Naive thymus-derived CD4-positive, alpha-beta T cell (primary cell): ENCODE data around the gene NSL1. TPM values are rescaled to one million over a fixed set of nuclear protein-coding genes. Genes with fewer than 3 reads are reported as not detected.
"Not testable (repeated sequence)": the region's sequence is repeated elsewhere in the genome, so short reads cannot be mapped to it uniquely, and the experiment has no call there.

Source experiments
- ATAC-seq: fragments of 150-1000 bp; cut with Tn5 transposase; 2 replicates; pipeline ENCODE4 v1.10.0; 2021; ENCODE audit warnings: mild to moderate bottlenecking, moderate library complexity
- CTCF ChIA-PET: fragments of 350-600 bp; sonication (Branson Sonifier 250); formaldehyde crosslinking; loops from one replicate; lab custom pipeline; 2021; ENCODE audit warnings: antibody characterized with exemption; lab: Charles Lee
- POLR2A ChIA-PET: fragments of 350-600 bp; sonication (Branson Sonifier 250); formaldehyde crosslinking; loops from one replicate; lab custom pipeline; 2021; ENCODE audit warnings: antibody characterized with exemption, inconsistent platforms; lab: Charles Lee
- DNase-seq, 9 donors: peaks; one replicate each; pipeline versions ENCODE4 v3.0.0 to v3.0.0-alpha.2; 2020 to 2022; ENCODE audit warnings: mixed read lengths in 1 of 9
- H3K27ac ChIP-seq: one replicate; pipeline ENCODE4 v1.7.0; 2013; ENCODE audit warnings: mild to moderate bottlenecking, low read depth, low read length, moderate library complexity
- H3K27me3 ChIP-seq, 2 donors: one replicate each; pipeline ENCODE4 v1.7.0; 2013; ENCODE audit warnings: low read length in 2 of 2, mild to moderate bottlenecking in 2 of 2, moderate library complexity in 2 of 2; ENCODE audit not compliant: control insufficient read depth in 2 of 2, insufficient read depth in 2 of 2
- H3K36me3 ChIP-seq, 3 experiments: 1 replicate in 2 of 3; 2 replicates in 1 of 3; pipeline ENCODE4 v1.7.0; 2013; ENCODE audit warnings: low read length in 3 of 3, mild to moderate bottlenecking in 3 of 3, moderate library complexity in 1 of 3; ENCODE audit not compliant: insufficient read depth in 3 of 3, control insufficient read depth in 2 of 3
- H3K4me1 ChIP-seq, 2 donors: one replicate each; pipeline ENCODE4 v1.7.0; 2013; ENCODE audit warnings: low read length in 2 of 2, mild to moderate bottlenecking in 2 of 2, moderate library complexity in 1 of 2; ENCODE audit not compliant: control insufficient read depth in 2 of 2, insufficient read depth in 2 of 2
- H3K4me3 ChIP-seq: 2 replicates; pipeline ENCODE4 v1.7.0; 2013; ENCODE audit warnings: mild to moderate bottlenecking, low read length
- H3K9me3 ChIP-seq, 3 experiments: 1 replicate in 2 of 3; 2 replicates in 1 of 3; pipeline ENCODE4 v1.7.0; 2013; ENCODE audit warnings: low read length in 3 of 3; ENCODE audit not compliant: control insufficient read depth in 2 of 3
- H3K27ac Mint-ChIP-seq, 9 donors: one replicate each; pipeline ENCODE4 v1.8.0; 2020 to 2022; ENCODE audit warnings: mixed read lengths in 9 of 9, mild to moderate bottlenecking in 8 of 9, moderate library complexity in 5 of 9, inconsistent platforms in 2 of 9
- H3K27me3 Mint-ChIP-seq, 5 donors: one replicate each; pipeline ENCODE4 v1.8.0; 2021 to 2022; ENCODE audit warnings: mixed read lengths in 5 of 5, mild to moderate bottlenecking in 1 of 5
- H3K36me3 Mint-ChIP-seq, 5 donors: one replicate each; pipeline ENCODE4 v1.8.0; 2020 to 2022; ENCODE audit warnings: mixed read lengths in 5 of 5, mild to moderate bottlenecking in 3 of 5, inconsistent platforms in 1 of 5
- H3K4me1 Mint-ChIP-seq, 7 donors: one replicate each; pipeline ENCODE4 v1.8.0; 2020 to 2022; ENCODE audit warnings: mixed read lengths in 7 of 7, mild to moderate bottlenecking in 3 of 7, inconsistent platforms in 1 of 7
- H3K4me3 Mint-ChIP-seq, 10 donors: one replicate each; pipeline ENCODE4 v1.8.0; 2020 to 2022; ENCODE audit warnings: mild to moderate bottlenecking in 10 of 10, mixed read lengths in 10 of 10, moderate library complexity in 6 of 10, inconsistent platforms in 2 of 10
- H3K9me3 Mint-ChIP-seq, 11 donors: one replicate each; pipeline ENCODE4 v1.8.0; 2020 to 2022; ENCODE audit warnings: mixed read lengths in 11 of 11, mild to moderate bottlenecking in 4 of 11, inconsistent platforms in 1 of 11, moderate library complexity in 1 of 11
- intact Hi-C, 2 donors: fragments of 100-400 bp; cut with micrococcal nuclease; formaldehyde crosslinking; loops; one replicate each; pipeline ENCODE4 v1.15.1; 2023
- polyA plus RNA-seq, 2 donors: library from polyadenylated mRNA; unstranded; fragments of 300-500 nt; fragmentation: Illumina TruSeq; gene quantifications; one replicate each; pipeline ENCODE4 v1.2.3, GENCODE V29; 2021
- total RNA-seq, 6 experiments: library from RNA in 5 of 6; stranded (reverse) in 5 of 6; gene quantifications; 1 replicate in 5 of 6; 2 replicates in 1 of 6; pipeline ENCODE4 v1.2.3 and lab custom pipeline; 2021 to 2026

NSL1 gene, protein sequence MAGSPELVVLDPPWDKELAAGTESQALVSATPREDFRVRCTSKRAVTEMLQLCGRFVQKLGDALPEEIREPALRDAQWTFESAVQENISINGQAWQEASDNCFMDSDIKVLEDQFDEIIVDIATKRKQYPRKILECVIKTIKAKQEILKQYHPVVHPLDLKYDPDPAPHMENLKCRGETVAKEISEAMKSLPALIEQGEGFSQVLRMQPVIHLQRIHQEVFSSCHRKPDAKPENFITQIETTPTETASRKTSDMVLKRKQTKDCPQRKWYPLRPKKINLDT
- 10 to 100 TPM; 22.3 to 42.3 (median 37.7) TPM for total RNA-seq
- polyA plus RNA-seq = 10 to 100 TPM; 77.4 to 79.3 TPM
- 26.8 reads per million, percentile 57 among the genes with 10 or more reads in this experiment for total RNA-seq (lab: John Stamatoyannopoulos, UW)

DNA sequence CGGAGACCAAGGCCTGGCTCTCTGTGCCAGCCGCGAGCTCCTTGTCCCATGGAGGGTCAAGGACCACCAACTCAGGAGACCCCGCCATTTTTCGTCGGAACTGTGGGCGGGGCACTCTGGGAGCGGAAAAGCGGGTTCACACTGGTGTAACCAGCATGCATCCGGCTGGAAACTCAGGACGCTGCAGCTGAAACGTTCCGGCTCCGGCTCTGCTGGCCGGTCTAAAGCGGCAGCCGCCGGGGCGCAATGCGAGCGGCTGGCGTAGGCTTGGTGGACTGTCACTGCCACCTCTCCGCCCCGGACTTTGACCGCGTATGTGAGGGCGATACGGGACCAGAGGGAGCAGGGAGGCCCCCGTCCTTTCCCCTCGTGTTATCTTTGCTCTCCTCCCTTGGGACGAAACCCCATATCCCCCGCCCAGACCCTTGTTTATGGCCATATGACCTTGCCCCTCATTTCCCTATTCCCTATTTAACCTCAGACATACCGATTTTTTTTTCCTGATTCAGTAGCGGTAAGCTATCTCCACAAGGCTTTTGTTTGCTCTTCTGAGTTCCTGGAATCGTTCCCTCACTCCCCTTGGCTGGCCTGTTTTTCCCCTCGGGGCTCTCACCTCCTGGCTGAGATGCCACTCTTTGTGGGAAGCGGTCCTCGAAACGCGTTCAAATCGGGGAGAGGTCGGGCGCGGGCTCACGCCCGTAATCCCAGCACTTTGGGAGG lies at the start of gene NSL1, which contains the start of gene TATDN3:
Gene NSL1, minus strand, starts transcription at position 102 of the 720 bp plus-strand sequence. Its CDS starts 14 bp downstream, at position 88.
Gene TATDN3, plus strand, starts transcription at position 219 of the 720 bp plus-strand sequence. Its CDS starts 28 bp downstream, at position 247.
- H3K27me3 Mint-ChIP-seq = no peaks in the 10 kb centered on the region
- Histone ChIP-seq H3K4me3 (peak within 1 kb of the TSS; percentile 100), H3K36me3 (peaks cover 0 to 14% (median 0%) of the 10 kb centered on the region in 3 experiments), H3K9me3 (no peaks in the 10 kb centered on the region), H3K27ac (peak within 1 kb of the TSS; percentile 83), H3K27me3 (no peaks in the 10 kb centered on the region), H3K4me1 (peaks cover 17 to 19% of the 10 kb centered on the region in 2 donors)
- DNase-seq (peak; percentile 82 to 99 (median 92)), ATAC-seq (peak; percentile 98)
- ChIA-PET POLR2A (interaction anchor here (0.6 to 1.8 kb wide), 18 partner anchors 8 to 506 kb away, joined by 3 to 8 read pairs (median 4); no protein-coding TSS in a partner anchor), CTCF (interaction anchor here (0.9 to 1.2 kb wide), 2 partner anchors 50 to 204 kb away, joined by 3 read pairs; no protein-coding TSS in a partner anchor)
- H3K36me3 Mint-ChIP-seq = peaks cover 0 to 15% (median 8%) of the 10 kb centered on the region in 5 donors
- peak within 1 kb of the TSS; percentile 87 to 99 (median 96) for H3K27ac Mint-ChIP-seq
- peaks cover 0 to 7% (median 0%) of the 10 kb centered on the region in 11 donors for H3K9me3 Mint-ChIP-seq
- H3K4me1 Mint-ChIP-seq = peaks cover 27 to 58% (median 43%) of the 10 kb centered on the region in 7 donors
- intact Hi-C loops = loop anchor here (1.0 to 5.0 kb wide), 13 partner anchors 41 to 1215 kb away; partner anchors contain the start of genes ANGEL2 (in 2 of the 2), DTL (in 2 of the 2), FLVCR1 (in 2 of the 2) and INTS7 (in 2 of the 2)
- H3K4me3 Mint-ChIP-seq = peak within 1 kb of the TSS; percentile 86 to 98 (median 95)

DNA sequence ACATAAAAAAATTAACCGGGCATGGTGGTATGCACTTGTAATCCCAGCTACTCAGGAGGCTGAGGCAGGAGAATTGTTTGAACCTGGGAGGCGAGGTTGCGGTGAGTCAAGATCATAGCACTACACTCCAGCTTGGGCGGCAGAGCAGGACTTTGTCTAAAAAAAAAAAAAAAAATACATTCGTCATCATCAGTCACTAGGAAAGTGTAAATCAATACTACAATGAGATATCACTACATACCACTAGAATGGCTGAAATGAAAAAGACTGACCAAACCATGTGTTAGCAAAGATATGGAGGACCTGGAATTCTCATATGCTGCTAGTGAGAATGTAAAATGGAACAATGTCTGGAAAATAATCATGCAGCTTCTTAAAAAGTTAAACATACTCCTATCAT lies 46.6 kb upstream of the NSL1 start:
- Histone ChIP-seq H3K4me1 (no peaks in the 10 kb centered on the region), H3K4me3 (no peak overlapping the region), H3K36me3 (no peaks in the 10 kb centered on the region), H3K27me3 (no peaks in the 10 kb centered on the region), H3K9me3 (no peaks in the 10 kb centered on the region), H3K27ac (no peak overlapping the region)
- ATAC-seq (no peak), DNase-seq (no peak)
- intact Hi-C loops = no loop called here
- Mint-ChIP-seq H3K27me3 (no peaks in the 10 kb centered on the region), H3K4me1 (peaks cover 0 to 2% (median 0%) of the 10 kb centered on the region in 7 donors), H3K36me3 (no peaks in the 10 kb centered on the region), H3K9me3 (peaks cover 0 to 1% (median 0%) of the 10 kb centered on the region in 11 donors), H3K4me3 (no peak overlapping the region), H3K27ac (no peak overlapping the region)
- POLR2A ChIA-PET = no interaction called here
- CTCF ChIA-PET = no interaction called here

DNA sequence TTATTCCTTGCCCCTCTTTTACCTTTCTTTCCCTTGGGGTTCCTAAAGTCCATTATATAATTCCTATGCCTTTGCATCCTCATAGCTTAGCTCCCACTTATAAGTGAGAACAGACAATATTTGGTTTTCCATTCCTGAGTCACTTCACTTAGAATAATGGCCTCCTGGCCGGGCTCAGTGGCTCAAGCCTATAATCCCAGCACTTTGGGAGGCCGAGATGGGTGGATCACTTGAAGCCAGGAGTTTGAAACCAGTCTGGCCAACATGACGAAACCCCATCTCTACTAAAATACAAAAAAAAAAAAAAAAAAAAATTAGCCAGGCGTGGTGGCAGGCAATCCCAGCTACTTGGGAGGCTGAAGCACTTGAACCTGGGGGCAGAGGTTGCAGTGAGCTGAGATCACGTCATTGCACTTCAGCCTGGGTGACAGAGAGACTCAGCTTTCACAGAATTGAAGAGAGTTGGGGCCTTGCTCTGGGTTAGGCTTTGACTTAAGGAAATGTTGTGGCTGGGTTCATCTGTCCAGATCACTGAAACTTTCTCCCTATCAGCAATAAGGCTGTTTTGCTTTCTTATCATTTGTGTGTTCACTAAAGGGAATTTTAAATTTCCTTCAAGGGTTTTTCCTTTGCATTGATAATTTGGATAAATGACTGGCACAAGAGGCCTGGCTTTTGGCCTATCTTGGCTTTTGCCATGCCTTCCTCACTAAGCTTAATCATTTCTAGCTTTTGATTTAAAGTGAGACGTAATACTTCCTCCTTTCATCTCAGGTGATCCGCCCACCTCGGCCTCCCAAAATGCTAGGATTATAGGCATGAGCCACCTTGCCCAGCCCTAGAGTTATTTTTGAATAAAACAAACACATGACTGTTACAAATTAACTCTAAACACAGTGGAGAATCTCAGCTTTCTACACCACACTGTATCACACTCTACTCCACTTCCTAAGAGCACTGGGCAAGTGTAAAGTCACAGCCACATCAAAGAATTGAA lies 41.9 kb upstream of the NSL1 start:
- intact Hi-C loops, H3K4me3 Mint-ChIP-seq, POLR2A ChIA-PET, H3K27ac Mint-ChIP-seq, H3K4me1 ChIP-seq, H3K4me1 Mint-ChIP-seq, H3K36me3 ChIP-seq, H3K9me3 Mint-ChIP-seq, H3K36me3 Mint-ChIP-seq, DNase-seq, ATAC-seq, H3K9me3 ChIP-seq, H3K4me3 ChIP-seq, H3K27me3 Mint-ChIP-seq, H3K27me3 ChIP-seq, H3K27ac ChIP-seq: not testable (repeated sequence)
- CTCF ChIA-PET = interaction anchor here (0.7 kb wide), 1 partner anchor 199 kb away, joined by 3 read pairs; no protein-coding TSS in a partner anchor

DNA sequence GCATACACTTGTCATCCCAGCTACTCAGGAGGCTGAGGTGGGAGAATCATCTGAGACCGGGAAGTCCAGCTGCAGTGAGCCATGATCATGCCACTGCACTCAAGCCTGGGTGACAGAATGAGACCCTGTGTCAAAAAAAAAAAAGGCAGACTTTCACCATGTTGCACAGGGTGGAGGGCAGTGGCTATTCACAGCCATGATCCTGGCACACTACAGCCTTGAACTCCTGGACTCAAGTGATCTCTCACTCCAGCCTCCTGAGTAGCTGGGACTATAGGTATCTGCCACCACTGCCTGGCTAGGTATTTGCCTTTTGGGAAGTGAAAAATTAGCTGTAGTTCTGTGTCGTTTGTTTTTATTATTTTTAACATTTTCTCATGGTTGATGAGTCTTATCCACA lies 36.8 kb upstream of the NSL1 start:
- H3K36me3 Mint-ChIP-seq = peaks cover 6 to 22% (median 14%) of the 10 kb centered on the region in 5 donors
- Histone ChIP-seq H3K4me3 (no peak overlapping the region), H3K4me1 (no peaks in the 10 kb centered on the region), H3K36me3 (no peaks in the 10 kb centered on the region), H3K27ac (no peak overlapping the region), H3K9me3 (peaks cover 0 to 15% (median 0%) of the 10 kb centered on the region in 3 experiments), H3K27me3 (no peaks in the 10 kb centered on the region)
- DNase-seq (no peak), ATAC-seq (no peak)
- no peak overlapping the region for H3K27ac Mint-ChIP-seq
- intact Hi-C loops = no loop called here
- ChIA-PET POLR2A (no interaction called here), CTCF (no interaction called here)
- peaks cover 5 to 15% (median 6%) of the 10 kb centered on the region in 5 donors for H3K27me3 Mint-ChIP-seq
- peaks cover 0 to 4% (median 0%) of the 10 kb centered on the region in 7 donors for H3K4me1 Mint-ChIP-seq
- H3K9me3 Mint-ChIP-seq = peaks cover 11 to 39% (median 19%) of the 10 kb centered on the region in 11 donors
- no peak overlapping the region for H3K4me3 Mint-ChIP-seq

DNA sequence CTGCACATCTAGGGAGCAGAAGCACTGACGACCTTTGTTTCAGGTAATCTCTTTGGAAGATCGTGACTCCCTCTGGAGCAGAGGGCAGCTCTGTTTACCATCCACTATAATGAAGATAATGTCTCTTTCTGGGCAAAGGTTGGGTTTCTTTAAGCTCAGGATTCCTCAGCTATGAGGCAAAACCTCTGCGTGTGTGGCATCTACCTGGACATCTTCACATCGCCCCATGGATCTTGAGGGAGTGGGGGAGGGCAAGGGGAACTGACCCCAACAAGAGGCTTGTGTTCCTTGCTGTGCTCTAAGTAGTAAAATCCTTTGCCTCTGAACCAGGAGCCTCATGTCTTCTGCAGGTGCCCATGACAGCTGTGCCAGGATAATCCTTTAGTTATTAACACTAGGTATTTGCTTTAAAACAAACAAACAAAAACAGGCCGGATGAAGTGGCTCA lies 36.3 kb upstream of the NSL1 start:
- Histone ChIP-seq H3K9me3 (peaks cover 0 to 15% (median 0%) of the 10 kb centered on the region in 3 experiments), H3K4me3 (no peak overlapping the region), H3K4me1 (no peaks in the 10 kb centered on the region), H3K27ac (no peak overlapping the region), H3K36me3 (no peaks in the 10 kb centered on the region), H3K27me3 (no peaks in the 10 kb centered on the region)
- Mint-ChIP-seq H3K9me3 (peaks cover 11 to 40% (median 19%) of the 10 kb centered on the region in 11 donors), H3K27me3 (peaks cover 5 to 15% (median 6%) of the 10 kb centered on the region in 5 donors), H3K4me1 (peaks cover 0 to 4% (median 0%) of the 10 kb centered on the region in 7 donors), H3K36me3 (peaks cover 6 to 22% (median 14%) of the 10 kb centered on the region in 5 donors), H3K4me3 (no peak overlapping the region), H3K27ac (no peak overlapping the region)
- POLR2A ChIA-PET = no interaction called here
- intact Hi-C loops = no loop called here
- CTCF ChIA-PET = interaction anchor here (0.7 kb wide), 1 partner anchor 84 kb away, joined by 3 read pairs; no protein-coding TSS in a partner anchor
- no peak for ATAC-seq
- no peak for DNase-seq
